Breast epithelium (tissue), 4 donors: ENCODE measurements around the gene NR2E3. TPM values are rescaled to one million over a fixed set of nuclear protein-coding genes. Genes with fewer than 3 reads are reported as not detected.

Experiments
- DNase-seq, 2 donors: peaks; one replicate each; pipeline ENCODE4 v3.0.0-alpha.2; 2019; ENCODE audit warnings: low spot score in 2 of 2
- H3K27ac ChIP-seq, 2 donors: fragments of 200-600 bp; sonication (generic) in 1 of 2; one replicate each; pipeline ENCODE4 v1.5.1; 2016 to 2019; ENCODE audit warnings: mild to moderate bottlenecking in 1 of 2
- H3K27me3 ChIP-seq, 2 donors: fragments of 200-600 bp; sonication (generic) in 1 of 2; one replicate each; pipeline versions ENCODE4 v1.5.1 to v1.6.0; 2017 to 2019; ENCODE audit warnings: control low read depth in 1 of 2, mild to moderate bottlenecking in 1 of 2
- H3K36me3 ChIP-seq: fragments of 200-600 bp; one replicate; pipeline ENCODE4 v1.5.1; 2019
- H3K4me1 ChIP-seq, 2 donors: fragments of 200-600 bp; sonication (generic); one replicate each; pipeline ENCODE4 v1.5.1; 2016 to 2019; ENCODE audit warnings: control low read depth in 1 of 2
- H3K4me3 ChIP-seq, 3 donors: fragments of 200-600 bp; sonication (generic); 1 replicate in 2 of 3; 2 replicates in 1 of 3; pipeline ENCODE4 v1.5.1; 2016 to 2019; ENCODE audit warnings: mild to moderate bottlenecking in 3 of 3, moderate library complexity in 2 of 3
- H3K9me3 ChIP-seq, 2 donors: fragments of 200-600 bp; sonication (generic) in 1 of 2; one replicate each; pipeline ENCODE4 v1.5.1; 2016 to 2019; ENCODE audit warnings: control low read depth in 1 of 2
- CTCF ChIP-seq, 3 donors: fragments of 450-650 bp; IDR thresholded peaks; one replicate each; pipeline ENCODE4 v1.5.1; 2016 to 2017; ENCODE audit warnings: antibody characterized with exemption in 3 of 3, mild to moderate bottlenecking in 3 of 3, moderate library complexity in 3 of 3
- POLR2A ChIP-seq: fragments of 450-650 bp; IDR thresholded peaks from one replicate; pipeline ENCODE4 v1.6.1; 2016; ENCODE audit warnings: antibody characterized with exemption, mild to moderate bottlenecking, moderate library complexity
- POLR2AphosphoS5 ChIP-seq, 3 donors: sonication (generic); formaldehyde crosslinking; IDR thresholded peaks; one replicate each; pipeline ENCODE4 v1.6.1; 2017; ENCODE audit warnings: antibody characterized with exemption in 3 of 3
- intact Hi-C: fragments of 100-400 bp; cut with DNase I; formaldehyde crosslinking; loops from one replicate; pipeline ENCODE4 v1.15.1; 2023; ENCODE audit warnings: low total_unique reads
- total RNA-seq, 3 donors: library from RNA; depleted of rRNA; stranded (reverse); fragments of >200 nt; gene quantifications; one replicate each; pipeline ENCODE4 v1.1.0, GENCODE V29; 2016

Gene NR2E3
- total RNA-seq, 3 donors from 2014 or later = 1.6 to 2.9 TPM; not detected in 1

GRCh38 chr15:71804695-71805470, 5.5 kb upstream of the NR2E3 start:
- Histone ChIP-seq H3K27me3 (no peaks in the 10 kb centered on the region), H3K9me3 (no peaks in the 10 kb centered on the region), H3K36me3 (no peaks in the 10 kb centered on the region), H3K4me1 (no peaks in the 10 kb centered on the region), H3K27ac (no peak overlapping the region), H3K4me3 (no peak overlapping the region)
- no peak for DNase-seq
- TF ChIP-seq POLR2A = no peak
- TF ChIP-seq POLR2AphosphoS5 (IDR thresholded peaks at IDR 0.05) = no peak
- TF ChIP-seq CTCF (IDR thresholded peaks at IDR 0.05) = no peak
- intact Hi-C loops = no loop called here

DNA sequence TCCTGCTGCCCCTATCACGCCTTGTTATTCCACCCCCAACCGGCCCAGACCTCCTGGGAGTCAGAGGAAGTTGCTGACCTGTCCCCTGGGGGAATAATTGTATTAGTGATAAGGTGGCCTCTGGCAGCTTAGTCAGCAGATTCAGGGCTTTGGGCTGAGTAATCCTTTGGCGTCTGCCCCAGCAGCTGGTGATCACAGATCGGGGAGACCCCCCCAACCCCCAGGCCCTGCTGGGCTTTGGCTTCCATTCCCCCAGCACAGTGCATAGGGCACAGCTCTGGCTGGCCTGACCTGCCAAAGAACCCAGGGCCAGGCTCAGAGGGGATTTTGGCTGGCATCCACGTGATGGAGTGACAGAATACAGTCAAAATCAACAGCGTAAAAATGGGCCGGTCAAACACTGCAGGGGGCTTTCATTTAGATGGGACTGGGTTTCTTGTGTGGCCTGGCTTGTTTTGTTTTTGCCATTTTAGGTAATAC, 3.9 kb upstream of the NR2E3 start:
- DNase-seq = no peak
- Histone ChIP-seq H3K9me3 (no peaks in the 10 kb centered on the region), H3K27me3 (no peaks in the 10 kb centered on the region), H3K4me1 (no peaks in the 10 kb centered on the region), H3K4me3 (no peak overlapping the region), H3K27ac (no peak overlapping the region), H3K36me3 (no peaks in the 10 kb centered on the region)
- intact Hi-C loops = no loop called here
- TF ChIP-seq POLR2AphosphoS5 (IDR thresholded peaks at IDR 0.05) (no peak), POLR2A (no peak), CTCF (IDR thresholded peaks at IDR 0.05) (no peak)

GRCh38 chr15:71807125-71807629, 3.2 kb upstream of the NR2E3 start:
- no peaks in the 10 kb centered on the region for H3K27me3 ChIP-seq
- H3K4me1 ChIP-seq = no peaks in the 10 kb centered on the region
- no peaks in the 10 kb centered on the region for H3K36me3 ChIP-seq
- DNase-seq = no peak
- no peaks in the 10 kb centered on the region for H3K9me3 ChIP-seq
- TF ChIP-seq POLR2A (no peak), CTCF (IDR thresholded peaks at IDR 0.05) (no peak), POLR2AphosphoS5 (IDR thresholded peaks at IDR 0.05) (no peak)
- intact Hi-C loops = no loop called here
- no peak overlapping the region for H3K4me3 ChIP-seq
- H3K27ac ChIP-seq = no peak overlapping the region

GRCh38 chr15:71807691-71808091, 2.7 kb upstream of the NR2E3 start:
- Histone ChIP-seq H3K9me3 (no peaks in the 10 kb centered on the region), H3K27me3 (no peaks in the 10 kb centered on the region), H3K27ac (no peak overlapping the region), H3K4me1 (no peaks in the 10 kb centered on the region), H3K36me3 (no peaks in the 10 kb centered on the region), H3K4me3 (no peak overlapping the region)
- intact Hi-C loops = no loop called here
- TF ChIP-seq POLR2A (no peak), CTCF (IDR thresholded peaks at IDR 0.05) (no peak), POLR2AphosphoS5 (IDR thresholded peaks at IDR 0.05) (no peak)
- DNase-seq = no peak

- no peaks in the 10 kb centered on the region for H3K4me1 ChIP-seq
- no peaks in the 10 kb centered on the region for H3K27me3 ChIP-seq
- no peaks in the 10 kb centered on the region for H3K36me3 ChIP-seq
- no peak overlapping the region for H3K27ac ChIP-seq
- no peak for DNase-seq
- no peaks in the 10 kb centered on the region for H3K9me3 ChIP-seq
- intact Hi-C loops = no loop called here
- TF ChIP-seq CTCF (IDR thresholded peaks at IDR 0.05) (no peak), POLR2A (no peak), POLR2AphosphoS5 (IDR thresholded peaks at IDR 0.05) (no peak)
- H3K4me3 ChIP-seq = no peak overlapping the region
These were observed 1.9 kb upstream of the NR2E3 start for GRCh38 chr15:71808311-71809020.
